Nephron (organoid): ENCODE measurements around the gene SLC7A5.
A peak's percentile ranks its signal among the peaks of the same experiment; 100 is the strongest.

Experiments
- H3K27ac Mint-ChIP-seq, 3 experiments: 2 replicates each; pipeline ENCODE4 v1.8.0; 2020; ENCODE audit warnings: mixed read lengths in 3 of 3, mild to moderate bottlenecking in 2 of 3, moderate library complexity in 1 of 3
- H3K27me3 Mint-ChIP-seq: 2 replicates; pipeline ENCODE4 v1.8.0; 2021; ENCODE audit warnings: low read depth, mild to moderate bottlenecking, moderate library complexity, mixed read lengths
- H3K36me3 Mint-ChIP-seq: 2 replicates; pipeline ENCODE4 v1.8.0; 2020; ENCODE audit warnings: low read depth, mixed read lengths
- H3K4me1 Mint-ChIP-seq: 2 replicates; pipeline ENCODE4 v1.8.0; 2020; ENCODE audit warnings: mixed read lengths
- H3K4me3 Mint-ChIP-seq, 3 experiments: 2 replicates each; pipeline ENCODE4 v1.8.0; 2020; ENCODE audit warnings: mild to moderate bottlenecking in 3 of 3, mixed read lengths in 3 of 3, moderate library complexity in 2 of 3
- H3K9me3 Mint-ChIP-seq: 2 replicates; pipeline ENCODE4 v1.8.0; 2020; ENCODE audit warnings: mixed read lengths
- TF ChIP-seq, protein P1 (sequence below), 3 experiments: fragments of 200-600 bp; sonication (generic); IDR thresholded peaks; one replicate each; pipeline ENCODE4 v1.5.0; 2021; ENCODE audit warnings: antibody characterized with exemption in 3 of 3; ENCODE audit not compliant: unreplicated experiment in 3 of 3

Gene SLC7A5

GRCh38 chr16:87834005-87834667, 35.2 kb downstream of the SLC7A5 start:
- no peaks in the 10 kb centered on the region for H3K9me3 Mint-ChIP-seq
- TF ChIP-seq, protein P1, sequence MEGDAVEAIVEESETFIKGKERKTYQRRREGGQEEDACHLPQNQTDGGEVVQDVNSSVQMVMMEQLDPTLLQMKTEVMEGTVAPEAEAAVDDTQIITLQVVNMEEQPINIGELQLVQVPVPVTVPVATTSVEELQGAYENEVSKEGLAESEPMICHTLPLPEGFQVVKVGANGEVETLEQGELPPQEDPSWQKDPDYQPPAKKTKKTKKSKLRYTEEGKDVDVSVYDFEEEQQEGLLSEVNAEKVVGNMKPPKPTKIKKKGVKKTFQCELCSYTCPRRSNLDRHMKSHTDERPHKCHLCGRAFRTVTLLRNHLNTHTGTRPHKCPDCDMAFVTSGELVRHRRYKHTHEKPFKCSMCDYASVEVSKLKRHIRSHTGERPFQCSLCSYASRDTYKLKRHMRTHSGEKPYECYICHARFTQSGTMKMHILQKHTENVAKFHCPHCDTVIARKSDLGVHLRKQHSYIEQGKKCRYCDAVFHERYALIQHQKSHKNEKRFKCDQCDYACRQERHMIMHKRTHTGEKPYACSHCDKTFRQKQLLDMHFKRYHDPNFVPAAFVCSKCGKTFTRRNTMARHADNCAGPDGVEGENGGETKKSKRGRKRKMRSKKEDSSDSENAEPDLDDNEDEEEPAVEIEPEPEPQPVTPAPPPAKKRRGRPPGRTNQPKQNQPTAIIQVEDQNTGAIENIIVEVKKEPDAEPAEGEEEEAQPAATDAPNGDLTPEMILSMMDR (IDR thresholded peaks at IDR 0.05; ENCODE audit: unreplicated experiment in 3 of 3), result no peak
- no peak overlapping the region for H3K4me3 Mint-ChIP-seq
- peak overlapping the region in 2 of 3 experiments; percentile 56 to 78 for H3K27ac Mint-ChIP-seq
- H3K27me3 Mint-ChIP-seq, result no peaks in the 10 kb centered on the region
- H3K4me1 Mint-ChIP-seq, result peaks cover 19% of the 10 kb centered on the region
- H3K36me3 Mint-ChIP-seq, result peaks cover 3% of the 10 kb centered on the region

DNA sequence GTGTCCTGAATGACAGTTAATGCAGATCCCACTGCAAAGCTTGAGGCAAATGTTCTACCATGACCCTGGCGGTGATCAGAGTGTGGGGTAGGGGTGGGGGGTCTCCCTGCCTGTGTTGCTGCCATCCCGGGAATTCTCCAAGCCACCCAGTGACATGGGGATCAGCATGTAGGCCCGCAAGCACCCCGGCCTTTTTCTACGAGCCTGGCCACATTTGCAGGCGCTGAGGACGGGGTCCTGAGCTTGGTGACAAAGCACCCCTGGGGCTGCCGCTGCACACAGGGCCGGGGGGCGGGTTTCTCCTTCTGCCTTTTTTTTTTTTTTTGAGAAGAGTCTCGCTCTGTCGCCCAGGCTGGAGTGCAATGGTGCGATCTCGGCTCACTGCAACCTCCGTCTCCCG, 35.8 kb downstream of the SLC7A5 start:
- no peaks in the 10 kb centered on the region for H3K9me3 Mint-ChIP-seq
- H3K4me3 Mint-ChIP-seq, result no peak overlapping the region
- peaks cover 3% of the 10 kb centered on the region for H3K36me3 Mint-ChIP-seq
- TF ChIP-seq, protein P1 (IDR thresholded peaks at IDR 0.05; ENCODE audit: unreplicated experiment in 3 of 3), result no peak
- peaks cover 19% of the 10 kb centered on the region for H3K4me1 Mint-ChIP-seq
- H3K27ac Mint-ChIP-seq, result no peak overlapping the region
- H3K27me3 Mint-ChIP-seq, result no peaks in the 10 kb centered on the region

DNA sequence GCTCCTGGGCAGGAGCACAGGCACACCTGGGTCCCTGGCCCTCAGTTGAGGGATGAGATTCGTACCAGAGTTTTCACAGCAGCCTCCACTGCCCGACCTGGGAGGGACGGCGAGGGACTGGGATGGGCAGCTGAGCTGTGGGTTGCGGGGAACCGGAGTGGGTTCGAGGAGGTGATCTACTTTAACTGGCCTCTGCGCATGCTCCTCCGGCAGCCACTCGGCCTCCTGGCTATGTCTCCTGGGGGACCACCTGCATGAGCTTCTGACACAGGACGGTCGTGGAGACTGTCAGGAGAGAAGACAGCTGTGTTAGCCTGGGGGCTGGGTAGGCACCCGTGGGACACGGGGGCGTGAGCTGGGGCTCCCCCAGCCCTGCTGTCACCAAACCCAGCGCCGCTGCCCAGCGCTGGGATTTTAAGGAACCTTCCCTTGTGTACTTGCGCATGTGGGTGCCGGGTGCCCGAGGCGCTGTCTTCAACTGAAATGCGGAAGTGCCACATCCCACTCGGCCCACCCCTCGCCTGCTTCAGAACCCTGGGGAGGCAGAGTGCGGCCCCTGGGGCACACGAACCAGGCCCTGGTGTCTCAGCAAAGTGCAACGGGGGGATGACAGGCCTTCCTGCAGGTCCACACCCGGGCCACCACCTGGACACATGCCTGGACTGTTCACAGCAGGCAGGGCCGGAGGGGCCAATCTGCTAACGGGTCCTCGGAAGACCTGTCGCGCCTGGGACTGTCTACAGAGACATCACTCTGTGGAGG, 36.4 kb downstream of the SLC7A5 start:
- peaks cover 19% of the 10 kb centered on the region for H3K4me1 Mint-ChIP-seq
- H3K4me3 Mint-ChIP-seq, result no peak overlapping the region
- H3K36me3 Mint-ChIP-seq, result peaks cover 3% of the 10 kb centered on the region
- no peak overlapping the region for H3K27ac Mint-ChIP-seq
- no peaks in the 10 kb centered on the region for H3K27me3 Mint-ChIP-seq
- TF ChIP-seq, protein P1 (IDR thresholded peaks at IDR 0.05; ENCODE audit: unreplicated experiment in 3 of 3), result no peak
- H3K9me3 Mint-ChIP-seq, result no peaks in the 10 kb centered on the region

GRCh38 chr16:87832137-87832527, 37.2 kb downstream of the SLC7A5 start:
- H3K4me3 Mint-ChIP-seq, result no peak overlapping the region
- peaks cover 16% of the 10 kb centered on the region for H3K4me1 Mint-ChIP-seq
- H3K27ac Mint-ChIP-seq, result no peak overlapping the region
- TF ChIP-seq, protein P1 (IDR thresholded peaks at IDR 0.05; ENCODE audit: unreplicated experiment in 3 of 3), result no peak
- no peaks in the 10 kb centered on the region for H3K9me3 Mint-ChIP-seq
- peaks cover under 1% of the 10 kb centered on the region for H3K36me3 Mint-ChIP-seq
- no peaks in the 10 kb centered on the region for H3K27me3 Mint-ChIP-seq

DNA sequence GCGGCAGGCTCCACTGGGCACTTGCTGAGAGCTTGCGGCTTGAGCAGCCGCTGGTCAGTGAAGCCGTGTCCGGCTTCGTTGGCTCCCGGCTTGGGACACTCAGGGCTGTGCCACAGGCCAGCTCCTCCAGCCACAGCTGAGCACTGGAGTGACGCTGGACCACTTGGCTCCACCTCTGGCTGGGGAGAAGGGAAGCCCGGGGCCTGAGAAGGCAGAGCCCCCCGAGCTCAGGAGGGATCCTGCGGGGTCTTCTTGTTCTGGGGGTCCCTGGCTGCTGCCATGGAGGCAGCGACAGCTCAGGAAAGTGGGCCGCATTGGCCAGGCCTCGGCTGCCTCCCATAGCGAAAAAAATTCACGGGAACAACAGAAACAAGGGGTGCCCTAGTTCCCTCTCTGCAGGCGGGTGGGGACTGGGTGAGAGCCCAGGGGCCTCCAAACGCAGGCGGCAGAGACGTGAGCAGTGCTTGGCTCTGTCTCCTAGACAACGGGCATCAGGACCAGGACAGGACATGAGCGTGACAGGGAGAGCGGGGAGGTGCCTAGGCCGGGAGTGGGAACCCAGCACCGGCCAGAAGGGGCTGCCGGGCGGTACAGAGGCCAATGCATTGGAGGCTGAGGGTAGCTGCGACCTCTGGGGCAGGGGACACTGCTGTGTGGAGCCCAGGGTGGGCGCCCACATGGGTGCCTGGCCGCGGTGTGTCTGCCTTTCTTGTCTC, 37.7 kb downstream of the SLC7A5 start:
- Mint-ChIP-seq H3K36me3 (no peaks in the 10 kb centered on the region), H3K27me3 (no peaks in the 10 kb centered on the region), H3K27ac (no peak overlapping the region), H3K4me3 (no peak overlapping the region), H3K4me1 (peaks cover 14% of the 10 kb centered on the region), H3K9me3 (no peaks in the 10 kb centered on the region)
- TF ChIP-seq, protein P1 (IDR thresholded peaks at IDR 0.05; ENCODE audit: unreplicated experiment in 3 of 3), result no peak
